WTC11 (cell line): ENCODE measurements around the gene LZTS2. TPM values are rescaled to one million over a fixed set of nuclear protein-coding genes. Genes with fewer than 3 reads are reported as not detected.
A peak's percentile ranks its signal among the peaks of the same experiment; 100 is the strongest.

Source experiments
- ATAC-seq: fragments of 200-7000 bp; cut with Tn5 transposase; 2 replicates; pipeline ENCODE4 v1.10.0; 2021; ENCODE audit warnings: mild to moderate bottlenecking, moderate library complexity
- CTCF ChIA-PET: fragments of 300-600 bp; sonication (Branson Sonifier 250); formaldehyde crosslinking; loops from one replicate; lab custom pipeline; 2021; ENCODE audit warnings: antibody characterized with exemption; lab: Charles Lee
- POLR2A ChIA-PET: fragments of 350-600 bp; sonication (Branson Sonifier 250); formaldehyde crosslinking; loops from one replicate; lab custom pipeline; 2021; ENCODE audit warnings: antibody characterized with exemption; lab: Charles Lee
- DNase-seq: peaks from one replicate; pipeline ENCODE4 v3.0.0; 2021; ENCODE audit warnings: low spot score
- H3K27ac Mint-ChIP-seq: 2 replicates; pipeline ENCODE4 v1.8.0; 2021; ENCODE audit warnings: mixed read lengths
- H3K27me3 Mint-ChIP-seq: 2 replicates; pipeline ENCODE4 v1.8.0; 2021; ENCODE audit warnings: low read depth, mild to moderate bottlenecking, moderate library complexity, mixed read lengths
- H3K36me3 Mint-ChIP-seq: 2 replicates; pipeline ENCODE4 v1.8.0; 2021; ENCODE audit warnings: mixed read lengths
- H3K4me1 Mint-ChIP-seq: 2 replicates; pipeline ENCODE4 v1.8.0; 2022; ENCODE audit warnings: mixed read lengths
- H3K4me3 Mint-ChIP-seq: 2 replicates; pipeline ENCODE4 v1.8.0; 2021; ENCODE audit warnings: mild to moderate bottlenecking, moderate library complexity, mixed read lengths
- H3K9me3 Mint-ChIP-seq: 2 replicates; pipeline ENCODE4 v1.8.0; 2021; ENCODE audit warnings: mixed read lengths
- CREB1 ChIP-seq: sonication (generic); formaldehyde crosslinking; IDR thresholded peaks from 2 replicates; pipeline ENCODE4 v1.8.0; 2023; ENCODE audit warnings: mild to moderate bottlenecking, missing genetic modification reagents
- CREM ChIP-seq: sonication (generic); formaldehyde crosslinking; IDR thresholded peaks from 2 replicates; pipeline ENCODE4 v1.8.1; 2022; ENCODE audit warnings: mild to moderate bottlenecking, missing genetic modification reagents, moderate library complexity
- CTCF ChIP-seq: fragments of 200-600 bp; IDR thresholded peaks from 2 replicates; pipeline ENCODE4 v1.8.0; 2022; ENCODE audit warnings: antibody characterized with exemption
- ETV6 ChIP-seq: sonication (generic); formaldehyde crosslinking; IDR thresholded peaks from 2 replicates; pipeline ENCODE4 v1.8.1; 2022; ENCODE audit warnings: mild to moderate bottlenecking, missing genetic modification reagents
- HMGXB4 ChIP-seq: sonication (generic); formaldehyde crosslinking; IDR thresholded peaks from 2 replicates; pipeline ENCODE4 v1.8.1; 2023; ENCODE audit warnings: mild to moderate bottlenecking, moderate library complexity, missing genetic modification reagents
- ZNF138 ChIP-seq: sonication (generic); formaldehyde crosslinking; conservative IDR thresholded peaks from 2 replicates; pipeline ENCODE4 v1.8.1; 2022; ENCODE audit warnings: mild to moderate bottlenecking, moderate library complexity, missing genetic modification reagents
- ZNF281 ChIP-seq: sonication (generic); formaldehyde crosslinking; IDR thresholded peaks from 2 replicates; pipeline ENCODE4 v1.8.0; 2023; ENCODE audit warnings: mild to moderate bottlenecking, missing genetic modification reagents
- total RNA-seq: library from RNA; stranded (reverse); gene quantifications from 3 replicates; pipeline ENCODE4 v1.2.3, GENCODE V29; 2021

LZTS2 gene
- total RNA-seq, 1 experiment from 2014 or later, result 84.6 TPM

- ATAC-seq (peak; percentile 33), DNase-seq (peak; percentile 49)
- ChIA-PET CTCF (interaction anchor here (0.6 to 7.2 kb wide), 40 partner anchors 8 to 569 kb away, joined by 3 to 273 read pairs (median 4); partner anchors contain the start of genes LZTS2, MRPL43, PDZD7 and SEMA4G), POLR2A (interaction anchor here (1.4 kb wide), 1 partner anchor 15 kb away, joined by 9 read pairs; no protein-coding TSS in a partner anchor)
- Mint-ChIP-seq H3K4me1 (peaks cover 30% of the 10 kb centered on the region), H3K4me3 (no peak overlapping the region), H3K27me3 (peaks cover 24% of the 10 kb centered on the region), H3K27ac (no peak overlapping the region), H3K36me3 (no peaks in the 10 kb centered on the region), H3K9me3 (no peaks in the 10 kb centered on the region)
- TF ChIP-seq CTCF, result 0 out of 2 replicates have a peak, but pooled peaks have one; percentile 9
- 0 out of 2 replicates have a peak, but pooled peaks have one; percentile 19 for TF ChIP-seq ZNF138 (CRISPR knock-in tag)
- TF ChIP-seq ZNF281 (CRISPR knock-in tag), result no peak
Observed at GRCh38 chr10:101011517-101012423, 12.2 kb downstream of the LZTS2 start.

- H3K27me3 Mint-ChIP-seq, result peaks cover 34% of the 10 kb centered on the region
- DNase-seq, result peak; percentile 84
- ChIA-PET POLR2A (no interaction called here), CTCF (interaction anchor here (1.2 to 7.2 kb wide), 8 partner anchors 12 to 494 kb away, joined by 3 to 273 read pairs (median 18); partner anchors contain the start of genes LZTS2, PDZD7, SEMA4G and SFXN3)
- no peak overlapping the region for H3K4me3 Mint-ChIP-seq
- no peaks in the 10 kb centered on the region for H3K9me3 Mint-ChIP-seq
- peak; percentile 68 for ATAC-seq
- H3K27ac Mint-ChIP-seq, result no peak overlapping the region
- no peaks in the 10 kb centered on the region for H3K36me3 Mint-ChIP-seq
- TF ChIP-seq CTCF, result peak; percentile 63
- 0 out of 2 replicates have a peak, but pooled peaks have one; percentile 23 for TF ChIP-seq CREM (CRISPR knock-in tag)
- TF ChIP-seq CREB1 (CRISPR knock-in tag), result no peak
- TF ChIP-seq HMGXB4, result peak; percentile 45; the same call in 1 of the 2 replicates
- peak; percentile 41; the same call in 1 of the 2 replicates for TF ChIP-seq ETV6 (CRISPR knock-in tag)
- TF ChIP-seq, all 79 proteins: peak for 4
- peaks cover 33% of the 10 kb centered on the region for H3K4me1 Mint-ChIP-seq
Observed at GRCh38 chr10:101012525-101013364, 13.1 kb downstream of the LZTS2 start.
